Transverse colon (tissue), 3 donors: ENCODE measurements around the gene OCA2.

Source experiments
- EP300 ChIP-seq: sonication (generic); formaldehyde crosslinking; IDR thresholded peaks from one replicate; pipeline ENCODE4 v1.6.1; 2017; ENCODE audit warnings: antibody characterized with exemption, low read depth
- POLR2A ChIP-seq: fragments of 450-650 bp; IDR thresholded peaks from one replicate; pipeline ENCODE4 v1.6.1; 2016; ENCODE audit warnings: antibody characterized with exemption, mild to moderate bottlenecking, moderate library complexity
- TF ChIP-seq, protein P1 (sequence below), 5 experiments: fragments of 200-600 bp in 3 of 5; fragments of 450-650 bp in 2 of 5; sonication (generic) in 3 of 5; IDR thresholded peaks; 1 replicate in 2 of 5; 2 replicates in 3 of 5; pipeline ENCODE4 v1.5.1; 2016 to 2017; ENCODE audit warnings: antibody characterized with exemption in 5 of 5, inconsistent platforms in 3 of 5, mild to moderate bottlenecking in 2 of 5, moderate library complexity in 1 of 5

- no peak for TF ChIP-seq EP300
- no peak for TF ChIP-seq POLR2A
- TF ChIP-seq, protein P1, sequence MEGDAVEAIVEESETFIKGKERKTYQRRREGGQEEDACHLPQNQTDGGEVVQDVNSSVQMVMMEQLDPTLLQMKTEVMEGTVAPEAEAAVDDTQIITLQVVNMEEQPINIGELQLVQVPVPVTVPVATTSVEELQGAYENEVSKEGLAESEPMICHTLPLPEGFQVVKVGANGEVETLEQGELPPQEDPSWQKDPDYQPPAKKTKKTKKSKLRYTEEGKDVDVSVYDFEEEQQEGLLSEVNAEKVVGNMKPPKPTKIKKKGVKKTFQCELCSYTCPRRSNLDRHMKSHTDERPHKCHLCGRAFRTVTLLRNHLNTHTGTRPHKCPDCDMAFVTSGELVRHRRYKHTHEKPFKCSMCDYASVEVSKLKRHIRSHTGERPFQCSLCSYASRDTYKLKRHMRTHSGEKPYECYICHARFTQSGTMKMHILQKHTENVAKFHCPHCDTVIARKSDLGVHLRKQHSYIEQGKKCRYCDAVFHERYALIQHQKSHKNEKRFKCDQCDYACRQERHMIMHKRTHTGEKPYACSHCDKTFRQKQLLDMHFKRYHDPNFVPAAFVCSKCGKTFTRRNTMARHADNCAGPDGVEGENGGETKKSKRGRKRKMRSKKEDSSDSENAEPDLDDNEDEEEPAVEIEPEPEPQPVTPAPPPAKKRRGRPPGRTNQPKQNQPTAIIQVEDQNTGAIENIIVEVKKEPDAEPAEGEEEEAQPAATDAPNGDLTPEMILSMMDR (IDR thresholded peaks at IDR 0.05) = no peak
These were observed 61.0 kb downstream of the OCA2 start for GRCh38 chr15:28037969-28038590.
